Loucy (cell line): ENCODE results near the gene GAL3ST2.
"Not testable (repeated sequence)": the region's sequence is repeated elsewhere in the genome, so short reads cannot be mapped to it uniquely, and the experiment has no call there.

ENCODE experiments used
- H2AFZ ChIP-seq: fragments of 200-600 bp; sonication (generic); 2 replicates; pipeline ENCODE4 v1.6.0; 2016; ENCODE audit warnings: antibody characterized with exemption, mild to moderate bottlenecking, low read length, moderate library complexity
- H3F3A ChIP-seq: fragments of 200-600 bp; 2 replicates; pipeline ENCODE4 v1.6.0; 2016; ENCODE audit warnings: antibody characterized with exemption, low read depth, mild to moderate bottlenecking
- H3K27me3 ChIP-seq: fragments of 200-600 bp; sonication (generic); 2 replicates; pipeline ENCODE4 v1.6.1; 2014; ENCODE audit warnings: low read length, mild to moderate bottlenecking; ENCODE audit not compliant: insufficient read depth, poor library complexity, severe bottlenecking
- H3K36me3 ChIP-seq: fragments of 200-600 bp; sonication (generic); 2 replicates; pipeline ENCODE4 v1.6.1; 2016; ENCODE audit warnings: low read length; ENCODE audit not compliant: insufficient read depth
- H3K4me1 ChIP-seq: fragments of 200-600 bp; sonication (generic); 2 replicates; pipeline ENCODE4 v1.5.1; 2014; ENCODE audit warnings: low read length, mild to moderate bottlenecking; ENCODE audit not compliant: insufficient read depth, poor library complexity, severe bottlenecking
- H3K4me2 ChIP-seq: fragments of 200-600 bp; sonication (generic); 2 replicates; pipeline ENCODE4 v1.6.0; 2014; ENCODE audit warnings: antibody characterized with exemption, low read length, low read depth, mild to moderate bottlenecking; ENCODE audit not compliant: poor library complexity, severe bottlenecking
- H3K4me3 ChIP-seq: fragments of 200-600 bp; sonication (generic); 2 replicates; pipeline ENCODE4 v1.5.1; 2014; ENCODE audit warnings: low read length, mild to moderate bottlenecking, mixed read lengths; ENCODE audit not compliant: poor library complexity, severe bottlenecking
- H3K79me2 ChIP-seq: fragments of 200-600 bp; sonication (generic); 2 replicates; pipeline ENCODE4 v1.6.1; 2014; ENCODE audit warnings: low read length; ENCODE audit not compliant: insufficient read depth
- H3K9ac ChIP-seq: fragments of 200-600 bp; sonication (generic); 2 replicates; pipeline ENCODE4 v1.6.0; 2014; ENCODE audit warnings: mild to moderate bottlenecking, low read depth, low read length, moderate library complexity; ENCODE audit not compliant: poor library complexity, severe bottlenecking
- H3K9me2 ChIP-seq: fragments of 200-600 bp; sonication (generic); replicated peaks from 2 replicates; pipeline ENCODE4 v1.6.1; 2016; ENCODE audit warnings: low read depth, low read length, mixed read lengths
- H3K9me3 ChIP-seq: fragments of 200-600 bp; sonication (generic); 2 replicates; pipeline ENCODE4 v1.6.1; 2014; ENCODE audit warnings: mild to moderate bottlenecking, antibody characterized with exemption, low read length, low read depth; ENCODE audit not compliant: insufficient read depth
- H4K20me1 ChIP-seq: fragments of 200-600 bp; sonication (generic); 2 replicates; pipeline ENCODE4 v1.6.0; 2014; ENCODE audit warnings: antibody characterized with exemption, low read length, mild to moderate bottlenecking; ENCODE audit not compliant: insufficient read depth, poor library complexity, severe bottlenecking
- CTCF ChIP-seq: fragments of 200-600 bp; sonication (generic); conservative IDR thresholded peaks from 2 replicates; pipeline ENCODE4 v1.5.1; 2014; ENCODE audit warnings: mild to moderate bottlenecking, antibody characterized with exemption, low read length
- EZH2phosphoT487 ChIP-seq: fragments of 200-600 bp; IDR thresholded peaks from 2 replicates; pipeline ENCODE4 v1.6.1; 2018; ENCODE audit warnings: antibody characterized with exemption, mild to moderate bottlenecking, moderate library complexity, borderline replicate concordance

The GAL3ST2 gene

GRCh38 chr2:241739651-241740050 lies 37.0 kb upstream of the GAL3ST2 start:
- TF ChIP-seq EZH2phosphoT487 (no peak), CTCF (no peak)
- Histone ChIP-seq H3K36me3 (peaks cover 2% of the 10 kb centered on the region; the same call in 1 of the 2 replicates), H3K79me2 (peaks cover 6% of the 10 kb centered on the region; the same call in 1 of the 2 replicates), H3K4me1 (peaks cover 49% of the 10 kb centered on the region), H4K20me1 (peaks cover 2% of the 10 kb centered on the region), H3K4me3 (no peak overlapping the region), H3F3A (no peaks in the 10 kb centered on the region), H3K4me2 (no peak overlapping the region), H3K27me3 (no peaks in the 10 kb centered on the region), H3K9ac (no peak overlapping the region), H3K9me2 (no peaks in the 10 kb centered on the region), H3K9me3 (no peaks in the 10 kb centered on the region), H2AFZ (no peak overlapping the region)

GRCh38 chr2:241741016-241741415 lies 35.6 kb upstream of the GAL3ST2 start:
- TF ChIP-seq CTCF = no peak
- no peak for TF ChIP-seq EZH2phosphoT487
- peaks cover 43% of the 10 kb centered on the region for H3K4me1 ChIP-seq
- H3K4me2 ChIP-seq = peak overlapping the region; percentile 44
- peaks cover 3% of the 10 kb centered on the region; the same call in 1 of the 2 replicates for H3K36me3 ChIP-seq
- H2AFZ ChIP-seq = no peak overlapping the region
- H3K27me3 ChIP-seq = no peaks in the 10 kb centered on the region
- no peaks in the 10 kb centered on the region for H3K9me3 ChIP-seq
- H3K9me2 ChIP-seq = no peaks in the 10 kb centered on the region
- H3K9ac ChIP-seq = no peak overlapping the region
- no peaks in the 10 kb centered on the region for H4K20me1 ChIP-seq
- H3K79me2 ChIP-seq = no peaks in the 10 kb centered on the region
- H3F3A ChIP-seq = no peaks in the 10 kb centered on the region
- no peak overlapping the region for H3K4me3 ChIP-seq

GRCh38 chr2:241742320-241742939 lies 34.2 kb upstream of the GAL3ST2 start:
- H4K20me1 ChIP-seq = no peaks in the 10 kb centered on the region
- peaks cover 3% of the 10 kb centered on the region; the same call in 1 of the 2 replicates for H3K36me3 ChIP-seq
- H3K9me2 ChIP-seq = no peaks in the 10 kb centered on the region
- H3K79me2 ChIP-seq = no peaks in the 10 kb centered on the region
- H3K4me1 ChIP-seq = peaks cover 35% of the 10 kb centered on the region
- no peaks in the 10 kb centered on the region for H3F3A ChIP-seq
- TF ChIP-seq CTCF (no peak), EZH2phosphoT487 (no peak)
- no peak overlapping the region for H3K4me3 ChIP-seq
- no peaks in the 10 kb centered on the region for H3K27me3 ChIP-seq
- H3K4me2 ChIP-seq = no peak overlapping the region
- H3K9ac ChIP-seq = no peak overlapping the region
- H3K9me3 ChIP-seq = no peaks in the 10 kb centered on the region
- no peak overlapping the region for H2AFZ ChIP-seq

- not testable (repeated sequence) for H4K20me1 ChIP-seq, H3F3A ChIP-seq, H3K36me3 ChIP-seq, H3K4me3 ChIP-seq, H3K9ac ChIP-seq, H2AFZ ChIP-seq, H3K27me3 ChIP-seq, H3K9me3 ChIP-seq, H3K9me2 ChIP-seq, H3K79me2 ChIP-seq, H3K4me2 ChIP-seq
- peaks cover 30% of the 10 kb centered on the region for H3K4me1 ChIP-seq
Measured at GRCh38 chr2:241743008-241743407, 33.6 kb upstream of the GAL3ST2 start.
